Activated effector memory CD4-positive, alpha-beta T cell treated with anti-CD3 and anti-CD28 coated beads, Interleukin-2, amount 50 U/mL, for 16 hours (primary cell): ENCODE results near the gene PTPRT.
"Not testable (repeated sequence)": the region's sequence is repeated elsewhere in the genome, so short reads cannot be mapped to it uniquely, and the experiment has no call there.

Experiments used
- DNase-seq: peaks from one replicate; pipeline ENCODE4 v3.0.0-alpha.2; 2020

The PTPRT gene

GRCh38 chr20:43186312-43186711 is 3.4 kb downstream of the PTPRT start:
- DNase-seq = no peak

- no peak for DNase-seq
Observed at GRCh38 chr20:43185901-43186300, 3.8 kb downstream of the PTPRT start.

- no peak for DNase-seq
Observed at GRCh38 chr20:43183536-43184070, 6.1 kb downstream of the PTPRT start.

GRCh38 chr20:43178080-43178479 is 11.6 kb downstream of the PTPRT start:
- no peak for DNase-seq

- DNase-seq = no peak
Observed at GRCh38 chr20:43176726-43177125, 13.0 kb downstream of the PTPRT start.

- DNase-seq = no peak
Observed at GRCh38 chr20:43171930-43172329, 17.8 kb downstream of the PTPRT start.

- DNase-seq = no peak
Observed at GRCh38 chr20:43170771-43171170, 18.9 kb downstream of the PTPRT start.

- no peak for DNase-seq
Observed at GRCh38 chr20:43167615-43168014, 22.1 kb downstream of the PTPRT start.

- no peak for DNase-seq
Observed at GRCh38 chr20:43167021-43167420, 22.7 kb downstream of the PTPRT start.

GRCh38 chr20:43165611-43166010 is 24.1 kb downstream of the PTPRT start:
- DNase-seq = no peak

GRCh38 chr20:43164736-43165135 is 25.0 kb downstream of the PTPRT start:
- not testable (repeated sequence) for DNase-seq

- no peak for DNase-seq
Observed at GRCh38 chr20:43161716-43162115, 28.0 kb downstream of the PTPRT start.

- DNase-seq = no peak
Observed at GRCh38 chr20:43160941-43161340, 28.8 kb downstream of the PTPRT start.

- no peak for DNase-seq
Observed at GRCh38 chr20:43159994-43160393, 29.7 kb downstream of the PTPRT start.

- DNase-seq = no peak
Observed at GRCh38 chr20:43155366-43156100, 34.2 kb downstream of the PTPRT start.

GRCh38 chr20:43151901-43152300 is 37.8 kb downstream of the PTPRT start:
- no peak for DNase-seq

- DNase-seq = no peak
Observed at GRCh38 chr20:43151256-43151655, 38.5 kb downstream of the PTPRT start.

- no peak for DNase-seq
Observed at GRCh38 chr20:43140726-43141125, 49.0 kb downstream of the PTPRT start.

- no peak for DNase-seq
Observed at GRCh38 chr20:43138061-43138770, 51.5 kb downstream of the PTPRT start.

GRCh38 chr20:43137160-43137559 is 52.5 kb downstream of the PTPRT start:
- no peak for DNase-seq

- DNase-seq = no peak
Observed at GRCh38 chr20:43124241-43124640, 65.5 kb downstream of the PTPRT start.

- DNase-seq = no peak
Observed at GRCh38 chr20:43123180-43123579, 66.5 kb downstream of the PTPRT start.

GRCh38 chr20:43119720-43120119 is 70.0 kb downstream of the PTPRT start:
- no peak for DNase-seq

GRCh38 chr20:43102394-43102793 is 87.3 kb downstream of the PTPRT start:
- DNase-seq = no peak

- DNase-seq = no peak
Observed at GRCh38 chr20:43096931-43097260, 92.8 kb downstream of the PTPRT start.
